Tibial nerve (tissue), 3 donors: ENCODE measurements around the gene RPTOR.

Experiments used
- POLR2A ChIP-seq, 2 donors: fragments of 450-650 bp; IDR thresholded peaks; one replicate each; pipeline ENCODE4 v1.6.1; 2017; ENCODE audit warnings: antibody characterized with exemption in 2 of 2, mild to moderate bottlenecking in 2 of 2, moderate library complexity in 2 of 2
- TF ChIP-seq, protein P1 (sequence below), 5 experiments: fragments of 200-600 bp in 3 of 5; fragments of 450-650 bp in 2 of 5; sonication (generic) in 3 of 5; IDR thresholded peaks; one replicate each; pipeline ENCODE4 v1.5.1; 2016 to 2019; ENCODE audit warnings: antibody characterized with exemption in 5 of 5, mild to moderate bottlenecking in 3 of 5, moderate library complexity in 2 of 5

DNA sequence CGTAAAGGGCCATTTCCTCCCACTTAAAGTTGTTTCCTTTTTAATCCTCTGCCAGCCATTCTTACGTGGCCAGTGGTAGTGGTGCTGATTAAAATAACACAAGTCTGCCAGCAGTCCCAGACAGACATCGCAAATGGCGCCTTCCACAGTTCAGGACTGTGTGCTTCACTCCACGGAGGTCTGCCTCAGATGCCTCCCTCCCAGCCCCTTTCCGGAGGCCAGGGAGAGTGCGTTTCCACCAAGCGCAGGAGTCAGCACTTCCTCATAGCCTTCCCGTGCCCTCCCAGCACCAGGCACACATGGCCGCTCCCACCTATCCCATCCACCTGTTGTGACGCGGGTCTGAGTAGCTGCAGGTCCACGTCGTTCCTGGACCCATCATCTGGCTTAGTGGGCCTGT is 205.6 kb downstream of the RPTOR start:
- TF ChIP-seq POLR2A (IDR thresholded peaks at IDR 0.05): no peak
- TF ChIP-seq, protein P1, sequence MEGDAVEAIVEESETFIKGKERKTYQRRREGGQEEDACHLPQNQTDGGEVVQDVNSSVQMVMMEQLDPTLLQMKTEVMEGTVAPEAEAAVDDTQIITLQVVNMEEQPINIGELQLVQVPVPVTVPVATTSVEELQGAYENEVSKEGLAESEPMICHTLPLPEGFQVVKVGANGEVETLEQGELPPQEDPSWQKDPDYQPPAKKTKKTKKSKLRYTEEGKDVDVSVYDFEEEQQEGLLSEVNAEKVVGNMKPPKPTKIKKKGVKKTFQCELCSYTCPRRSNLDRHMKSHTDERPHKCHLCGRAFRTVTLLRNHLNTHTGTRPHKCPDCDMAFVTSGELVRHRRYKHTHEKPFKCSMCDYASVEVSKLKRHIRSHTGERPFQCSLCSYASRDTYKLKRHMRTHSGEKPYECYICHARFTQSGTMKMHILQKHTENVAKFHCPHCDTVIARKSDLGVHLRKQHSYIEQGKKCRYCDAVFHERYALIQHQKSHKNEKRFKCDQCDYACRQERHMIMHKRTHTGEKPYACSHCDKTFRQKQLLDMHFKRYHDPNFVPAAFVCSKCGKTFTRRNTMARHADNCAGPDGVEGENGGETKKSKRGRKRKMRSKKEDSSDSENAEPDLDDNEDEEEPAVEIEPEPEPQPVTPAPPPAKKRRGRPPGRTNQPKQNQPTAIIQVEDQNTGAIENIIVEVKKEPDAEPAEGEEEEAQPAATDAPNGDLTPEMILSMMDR (IDR thresholded peaks at IDR 0.05): no peak
